Forelimb muscle (tissue), 1 donor: ENCODE measurements around the gene TBC1D10A. TPM values are rescaled to one million over a fixed set of nuclear protein-coding genes. Genes with fewer than 3 reads are reported as not detected.
"Not testable (repeated sequence)": the region's sequence is repeated elsewhere in the genome, so short reads cannot be mapped to it uniquely, and the experiment has no call there.

Experiments
- DNase-seq: peaks from one replicate; pipeline ENCODE4 v3.0.0-alpha.2; 2013; ENCODE audit warnings: low read depth
- polyA plus RNA-seq: library from polyadenylated mRNA; unstranded; fragments of 120-200 nt; gene quantifications from one replicate; pipeline ENCODE4 v1.2.1, GENCODE V29; 2013; ENCODE audit not compliant: insufficient read length

The TBC1D10A gene
- polyA plus RNA-seq, 1 donor: 7.1 TPM

DNA sequence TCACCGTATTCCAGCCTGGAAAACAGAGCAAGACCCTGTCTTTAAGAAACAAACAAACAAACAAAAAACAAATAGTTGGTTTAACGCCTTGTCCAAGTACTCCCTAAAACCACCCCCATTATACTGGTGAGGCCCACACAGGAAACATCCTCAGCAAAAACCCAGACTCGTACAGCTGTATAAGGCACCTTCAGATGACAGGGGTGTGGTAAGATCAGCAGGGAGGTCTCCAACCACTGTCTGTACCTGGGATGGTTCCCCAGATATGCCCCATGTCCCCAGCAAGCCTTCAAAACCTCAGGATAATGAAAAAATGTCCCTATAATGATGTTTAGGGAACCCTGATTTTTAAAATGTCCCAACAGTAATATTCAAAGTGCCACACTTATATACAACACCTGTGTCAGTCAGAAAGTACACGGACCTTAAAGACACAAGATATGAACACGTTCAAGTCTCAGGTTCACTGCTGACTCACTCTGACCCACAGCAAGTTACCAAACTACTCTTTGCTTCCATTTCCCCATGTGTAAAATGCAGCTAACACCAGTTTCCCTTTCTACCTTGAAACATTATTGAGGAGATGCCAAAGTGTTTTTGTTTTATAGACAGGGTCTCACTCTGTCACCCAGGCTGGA lies 20.6 kb upstream of the TBC1D10A start:
- no peak for DNase-seq

DNA sequence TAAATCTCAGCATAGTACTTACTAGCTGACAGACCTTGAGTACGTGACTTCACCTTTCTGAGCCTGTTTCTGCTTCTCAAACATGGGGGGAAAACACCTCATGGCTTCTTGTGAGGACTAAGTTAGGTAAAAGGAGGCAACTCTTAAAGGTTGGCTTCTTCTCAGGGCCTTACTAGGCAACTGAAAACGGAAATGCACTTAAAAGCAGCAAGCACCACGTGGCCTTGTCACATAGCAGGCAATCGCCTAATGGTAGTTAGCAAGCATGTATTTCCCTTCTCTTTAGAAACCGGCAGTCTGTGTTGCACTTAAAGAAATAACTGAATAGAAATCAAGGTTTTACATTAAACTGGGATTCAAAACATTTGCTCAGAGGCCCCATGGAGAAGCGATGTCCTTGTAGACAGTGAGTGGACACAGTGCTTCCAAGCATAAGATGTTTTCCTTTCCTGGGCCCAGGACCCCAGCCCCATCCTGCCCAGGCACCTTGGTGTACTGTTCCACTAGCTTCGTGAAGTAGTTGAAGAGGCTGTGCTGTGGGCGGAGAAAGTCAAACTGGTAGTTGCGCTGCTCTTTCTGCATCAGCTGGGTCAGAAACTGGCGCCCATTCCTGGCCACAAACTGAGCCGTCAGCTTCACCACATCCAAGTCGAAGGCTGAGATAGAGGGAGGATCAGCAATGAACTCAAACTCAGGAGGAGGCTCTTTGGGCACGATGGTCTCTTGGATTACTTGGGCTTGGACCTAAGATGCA lies 17.9 kb upstream of the TBC1D10A start:
- DNase-seq: no peak

DNA sequence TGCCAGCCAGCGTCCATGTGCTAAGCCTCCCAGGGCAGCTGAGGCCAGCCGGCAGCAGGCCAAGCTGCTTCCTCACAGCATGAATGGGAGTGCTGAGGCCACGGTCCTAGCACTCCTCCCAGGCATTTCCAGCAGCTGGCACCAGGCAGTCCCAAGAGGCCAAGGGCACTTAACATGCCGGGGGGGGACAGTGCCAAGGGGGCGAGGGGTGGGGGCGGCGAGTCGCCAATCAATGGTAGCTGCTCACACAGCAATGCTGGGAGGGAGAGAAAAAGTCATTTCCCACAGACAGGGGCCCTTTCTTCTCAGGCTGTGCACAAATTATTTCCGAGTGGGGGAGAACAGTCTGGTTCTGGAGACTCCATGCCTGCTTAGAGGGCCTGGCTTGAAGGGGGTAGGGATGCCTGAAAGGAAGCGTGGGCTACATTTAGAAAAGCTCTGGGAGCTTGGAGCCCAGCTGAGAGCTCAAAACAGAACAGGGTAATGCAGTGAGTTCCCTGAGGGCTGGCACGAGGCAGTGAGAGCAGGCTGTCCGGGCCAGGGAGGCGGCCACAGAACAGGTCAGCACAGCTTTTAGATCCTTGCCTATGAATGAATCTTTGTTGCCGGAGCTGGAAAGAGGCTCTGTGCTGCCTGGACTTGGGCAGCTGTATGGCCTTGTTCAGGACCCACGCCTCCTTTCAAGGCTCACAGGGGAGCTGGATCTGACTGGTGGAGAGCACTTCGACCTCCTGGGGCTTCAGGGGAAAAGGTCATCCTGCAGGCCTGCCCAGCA lies 14.4 kb upstream of the TBC1D10A start:
- DNase-seq: no peak

DNA sequence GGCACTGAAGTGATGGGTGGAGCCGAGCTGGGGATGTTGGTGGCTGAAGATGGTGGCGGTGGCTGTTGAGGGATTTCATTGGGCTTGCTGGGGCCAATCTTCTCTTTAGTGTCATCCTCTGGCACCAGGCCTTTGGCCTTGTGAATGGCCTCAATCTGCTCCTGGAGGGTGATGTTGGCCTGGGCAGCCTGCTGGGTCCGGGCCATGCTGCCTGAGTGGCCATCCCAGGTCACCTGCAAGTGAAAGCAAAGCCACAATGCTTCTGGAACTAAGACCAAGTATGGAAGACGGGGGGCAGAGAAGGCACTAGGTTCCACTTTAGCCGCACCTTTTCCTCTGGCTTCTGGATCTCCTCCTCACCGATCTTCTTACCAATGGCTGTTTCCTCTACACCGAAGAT lies 12.1 kb upstream of the TBC1D10A start:
- DNase-seq: no peak

DNA sequence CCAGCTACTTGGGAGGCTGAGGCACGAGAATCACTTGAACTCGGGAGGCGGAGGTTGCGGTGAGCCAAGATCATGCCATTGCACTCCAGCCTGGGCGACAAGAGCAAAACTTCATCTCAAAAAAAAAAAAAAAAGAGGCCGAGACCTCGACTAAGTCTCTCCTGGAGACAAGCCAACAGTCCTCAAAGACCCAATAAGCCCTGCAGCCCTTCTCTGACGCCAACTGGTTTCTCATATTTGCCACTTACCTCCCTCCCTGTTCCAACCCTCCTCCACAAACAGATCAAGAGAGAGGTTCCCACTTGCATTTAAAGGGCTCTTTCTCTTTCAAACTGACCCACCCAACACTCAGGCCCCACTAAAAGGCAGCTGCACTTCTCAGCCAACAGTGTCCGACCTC lies 11.6 kb upstream of the TBC1D10A start:
- not testable (repeated sequence) for DNase-seq

DNA sequence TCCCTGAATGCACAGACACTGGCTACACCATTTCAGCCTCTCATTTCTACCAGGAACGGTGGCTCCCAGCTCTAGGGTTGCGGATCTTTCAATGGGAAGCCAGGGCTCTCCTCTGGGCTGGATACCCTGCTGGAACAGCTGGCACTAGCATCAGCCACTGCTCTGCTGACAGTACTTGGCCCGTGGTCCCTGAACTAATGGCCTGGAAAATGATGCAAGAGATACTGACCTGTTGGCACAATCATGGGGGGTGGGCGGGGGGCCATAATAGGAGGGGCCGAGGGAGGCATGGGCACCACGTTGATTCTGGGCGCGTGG lies 10.7 kb upstream of the TBC1D10A start:
- no peak for DNase-seq

DNA sequence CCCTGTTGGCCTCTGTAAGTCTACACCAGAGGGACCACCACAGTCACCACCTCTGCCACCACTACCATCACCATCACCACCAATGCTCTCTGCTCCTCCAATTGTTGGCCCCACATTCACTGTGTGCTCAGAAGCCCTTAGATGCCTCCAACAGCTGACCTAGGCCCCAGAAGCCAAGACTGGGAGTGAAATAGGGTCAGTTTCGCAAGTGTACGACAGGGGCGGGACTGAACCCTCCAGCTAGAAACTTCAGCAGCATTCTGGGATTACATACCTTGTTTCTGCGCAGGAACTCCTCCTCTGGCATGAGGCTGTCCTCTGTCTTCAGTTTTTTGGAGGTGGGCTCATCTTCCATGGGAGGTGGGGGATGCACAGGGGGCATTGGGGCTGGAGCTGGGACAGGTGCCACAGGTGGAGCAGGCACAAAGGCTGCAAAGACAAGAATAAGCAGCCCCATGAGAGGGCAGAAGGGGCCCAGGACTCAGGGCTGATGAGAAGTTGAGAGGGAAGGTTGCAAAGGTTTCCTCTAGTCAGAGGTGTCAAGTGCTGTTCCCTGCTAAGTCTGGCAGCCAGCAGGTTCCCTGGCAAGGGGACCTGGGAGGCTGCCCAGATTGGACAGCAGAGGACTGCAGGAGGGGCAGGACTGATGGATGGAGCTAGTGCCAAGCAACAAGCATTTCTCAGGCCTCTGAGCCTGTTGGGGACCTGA lies 10.2 kb upstream of the TBC1D10A start:
- no peak for DNase-seq

DNA sequence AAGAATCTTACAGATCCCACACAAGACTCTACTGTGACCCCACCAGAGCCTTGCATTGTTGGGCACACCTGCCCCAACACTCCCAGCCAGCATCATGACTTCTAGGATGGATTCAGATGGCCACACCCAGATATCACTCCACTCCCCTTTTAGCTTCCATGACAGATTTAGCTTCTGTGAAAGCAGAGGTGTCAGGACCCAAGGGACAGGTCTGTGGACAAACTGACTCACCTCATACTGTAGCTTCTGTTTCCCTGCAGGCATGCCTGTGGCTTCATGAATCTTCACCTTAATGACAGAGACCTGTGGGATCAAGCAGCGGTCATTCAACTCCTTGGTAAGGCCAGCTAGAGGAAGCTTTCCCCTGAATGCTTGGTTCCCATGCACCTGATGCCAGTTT lies 8.5 kb upstream of the TBC1D10A start:
- DNase-seq: no peak

DNA sequence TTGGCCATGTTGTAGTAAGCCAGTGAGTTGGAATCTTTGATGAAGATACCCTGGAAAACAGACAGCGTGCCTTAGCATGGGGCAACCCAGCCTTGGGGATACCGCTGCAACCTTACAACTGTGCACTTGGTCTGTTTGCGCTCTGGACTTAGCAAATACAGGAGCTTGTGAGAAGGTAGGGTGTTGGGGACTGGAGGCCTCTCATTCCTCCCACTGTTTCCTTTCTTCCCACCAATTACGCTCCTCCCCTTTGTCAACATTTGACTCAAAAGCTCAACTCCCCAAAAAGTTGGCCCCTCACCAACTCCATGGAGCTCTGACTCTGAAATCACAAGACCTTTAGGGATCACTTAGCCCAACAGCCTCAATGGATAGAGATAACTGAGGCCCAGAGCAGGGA lies 7.9 kb upstream of the TBC1D10A start:
- no peak for DNase-seq

DNA sequence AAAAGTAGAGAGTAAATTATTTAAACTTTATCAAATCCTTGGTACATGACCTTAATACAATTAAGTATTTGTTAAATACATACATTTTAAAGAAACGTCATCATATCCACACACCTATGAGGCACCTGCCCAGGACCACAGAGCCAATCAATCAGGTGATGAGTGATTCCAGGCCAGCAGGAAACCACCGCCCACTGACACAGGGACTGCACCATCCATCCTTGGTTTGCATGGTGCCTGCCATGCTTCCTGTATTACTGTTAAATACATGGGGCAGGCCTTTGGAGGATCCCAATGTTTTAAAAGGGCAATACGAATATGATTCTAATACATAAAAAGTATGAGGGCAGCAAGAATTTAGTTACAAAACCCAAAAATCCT lies 7.0 kb upstream of the TBC1D10A start:
- DNase-seq: no peak

DNA sequence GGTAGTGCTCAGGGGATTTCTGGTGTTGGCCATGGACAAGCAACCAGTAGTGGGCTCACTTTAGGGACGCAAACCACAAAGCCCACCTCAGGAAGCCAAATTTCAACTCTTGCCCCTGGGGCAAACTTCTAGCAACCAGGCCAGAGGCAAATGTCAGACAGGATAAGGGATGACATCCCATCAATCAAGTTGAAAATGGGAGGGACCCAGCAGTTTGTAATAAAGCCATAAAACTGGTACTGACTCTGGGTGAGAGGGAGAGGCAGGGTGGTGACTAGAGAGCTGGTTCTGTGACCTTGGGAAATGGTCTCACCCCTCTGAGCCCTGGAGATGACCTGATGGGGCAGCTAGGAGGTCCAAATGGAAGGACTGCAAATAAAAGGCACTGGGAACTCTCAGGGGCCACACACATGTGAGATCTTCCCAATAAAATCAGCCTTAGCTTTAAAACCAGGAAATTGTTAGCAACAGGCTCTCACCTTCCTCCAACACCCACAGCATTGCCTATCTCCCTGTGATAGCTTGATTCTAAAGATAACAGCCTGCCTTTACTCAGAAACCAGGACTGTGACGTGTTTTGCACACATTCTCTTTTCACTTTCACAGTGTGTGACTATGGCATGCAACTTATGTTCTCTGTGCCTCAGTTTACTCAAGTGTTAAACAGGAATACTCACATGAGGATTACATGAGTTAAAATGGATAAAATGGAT lies 6.4 kb upstream of the TBC1D10A start:
- no peak for DNase-seq

DNA sequence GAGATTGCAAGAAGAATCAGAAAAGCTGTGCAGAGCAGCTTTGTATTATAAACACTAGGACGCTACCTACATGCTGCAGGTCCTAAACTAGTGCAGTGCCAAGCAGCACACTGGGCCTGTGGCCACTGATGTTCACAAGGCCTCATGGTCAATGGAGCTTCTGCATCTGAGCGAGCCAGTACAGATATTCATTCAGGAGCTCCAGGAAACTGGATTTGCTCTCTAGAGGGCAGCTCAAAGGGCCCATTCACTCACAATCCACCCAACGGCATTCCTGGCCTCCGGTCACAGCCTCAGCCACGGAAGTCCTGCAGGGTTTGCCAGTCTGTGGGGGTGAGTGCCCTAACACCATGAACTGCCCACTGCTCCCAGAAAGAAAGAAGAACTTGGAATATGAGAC lies 5.8 kb upstream of the TBC1D10A start:
- no peak for DNase-seq

DNA sequence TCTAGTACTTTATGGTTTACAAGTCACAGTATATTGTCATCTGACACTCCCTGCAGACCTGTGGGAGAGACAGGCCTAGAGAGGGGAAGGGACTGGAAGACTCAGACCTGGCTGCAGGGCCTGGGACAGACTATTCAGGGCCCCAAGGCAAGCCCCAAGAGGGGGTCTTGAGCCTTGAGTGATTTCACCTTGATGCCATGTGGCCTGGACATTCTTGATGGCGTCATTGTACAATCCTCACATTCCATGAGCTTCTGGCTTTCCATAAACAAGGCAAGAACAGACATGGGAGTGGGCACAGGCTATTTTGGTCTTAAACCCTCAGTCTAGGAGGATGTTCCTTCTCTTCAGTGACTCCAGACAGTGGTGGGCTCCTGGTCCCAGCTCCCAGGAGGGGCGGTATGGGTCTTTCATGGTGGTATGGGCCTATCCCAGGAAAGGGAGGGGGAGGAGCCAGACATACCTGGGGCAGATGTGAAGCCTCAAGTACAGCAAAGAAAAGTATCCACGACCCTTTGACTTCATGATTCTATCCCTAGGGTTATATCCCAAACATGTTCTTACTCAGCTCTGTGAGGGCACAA lies 1.8 kb upstream of the TBC1D10A start:
- no peak for DNase-seq

DNA sequence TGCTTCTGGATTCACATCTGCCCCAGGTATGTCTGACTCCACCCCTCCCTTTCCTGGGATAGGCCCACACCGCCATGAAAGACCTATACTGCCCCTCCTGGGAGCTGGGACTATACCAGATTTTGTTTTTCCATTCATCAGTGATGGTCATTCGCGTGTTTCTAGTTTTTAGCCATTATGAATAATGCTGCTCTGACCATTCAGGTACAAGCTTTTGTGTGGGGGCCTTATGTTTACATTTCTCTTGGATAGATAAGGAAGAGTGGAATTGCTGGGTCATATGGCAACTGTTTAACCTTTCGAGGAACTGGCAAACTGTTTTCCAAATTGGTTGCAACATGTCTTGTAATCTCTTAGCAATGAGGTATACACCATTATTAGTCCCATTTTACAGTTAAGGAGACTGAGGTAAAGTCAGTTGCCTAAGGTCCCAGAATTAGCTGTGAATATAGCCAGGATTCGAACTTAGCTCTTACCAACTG lies 1.2 kb upstream of the TBC1D10A start:
- DNase-seq: no peak

DNA sequence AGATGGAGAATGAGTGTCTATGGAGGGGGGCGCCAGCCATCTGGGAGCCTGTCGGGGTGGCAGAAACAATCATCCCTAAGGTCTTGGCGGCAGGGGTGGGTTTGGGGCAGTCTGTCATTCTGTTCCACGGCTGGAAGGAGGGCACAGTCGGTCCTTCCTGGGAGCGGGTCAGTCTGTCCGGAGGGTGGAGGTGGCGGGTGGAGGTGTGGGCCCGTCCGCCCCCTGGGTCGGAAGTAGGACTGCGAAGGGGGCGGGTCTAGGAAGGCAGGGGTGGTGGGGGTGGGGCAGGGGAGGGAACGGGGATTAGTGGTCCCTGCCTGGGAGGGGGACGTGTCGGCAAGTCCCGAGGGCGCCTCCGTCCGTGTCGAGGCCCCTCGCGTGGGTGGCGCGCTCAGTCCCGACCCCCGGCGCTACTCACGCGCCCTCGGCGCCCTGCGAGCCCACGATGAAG lies 461 bp downstream of the TBC1D10A start:
- DNase-seq: no peak

DNA sequence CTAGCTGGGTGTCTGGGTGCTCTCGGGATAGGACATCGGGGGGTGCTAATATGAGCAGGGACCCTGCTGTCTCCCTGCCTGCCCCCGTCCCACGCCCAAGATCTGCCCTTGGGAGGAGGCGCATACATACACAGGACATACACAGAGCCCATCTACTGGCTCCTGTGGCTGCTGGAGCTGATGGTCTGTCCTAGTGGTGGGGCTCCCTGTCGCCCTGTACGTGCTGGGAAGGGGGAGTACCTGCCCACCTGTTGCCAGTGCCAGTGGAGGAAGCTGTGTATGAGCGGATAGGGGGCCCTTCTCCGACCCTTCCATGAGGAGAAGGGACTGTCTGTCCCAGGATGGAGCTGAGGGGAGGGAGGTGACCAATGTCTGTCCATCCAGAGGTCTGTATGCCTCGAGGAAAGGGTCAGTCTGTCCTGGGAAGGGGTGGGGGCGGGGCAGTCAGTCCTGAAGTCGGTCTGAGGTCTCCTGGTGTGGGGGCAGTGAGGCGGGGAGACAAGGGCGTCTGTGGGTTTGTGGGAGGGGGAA lies 952 bp downstream of the TBC1D10A start:
- no peak for DNase-seq

DNA sequence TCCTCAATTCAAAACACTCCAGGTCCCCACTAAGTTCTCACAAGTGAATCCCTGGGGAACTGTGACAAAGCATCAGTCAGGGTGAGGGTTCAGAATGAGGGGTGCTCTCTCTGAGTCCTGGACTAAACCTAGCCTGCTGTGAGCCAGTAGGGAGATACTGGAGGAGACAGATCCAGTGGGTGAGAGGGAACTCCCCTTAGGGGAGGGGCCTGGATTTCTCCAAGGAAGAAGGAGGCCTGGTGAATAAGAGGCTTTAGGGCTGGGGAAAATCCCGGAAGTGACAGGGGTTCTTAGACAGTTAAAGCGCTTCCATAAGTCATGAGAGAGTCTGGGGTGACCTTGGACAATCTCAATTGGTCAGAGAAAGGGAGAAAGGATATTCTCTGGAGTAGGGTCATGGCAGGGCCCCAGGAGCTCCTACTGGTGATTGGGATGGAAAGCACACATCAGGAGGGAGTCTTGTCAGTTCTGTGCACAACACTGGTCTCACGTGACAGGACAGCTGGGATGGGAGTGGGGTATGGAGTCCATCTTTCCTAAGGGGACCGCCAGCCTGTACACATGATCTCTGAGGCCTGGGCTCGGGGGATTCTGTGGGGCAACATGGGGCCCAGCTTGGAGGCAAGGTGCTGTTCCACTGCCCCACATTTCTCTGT lies 1.5 kb downstream of the TBC1D10A start:
- DNase-seq: no peak

DNA sequence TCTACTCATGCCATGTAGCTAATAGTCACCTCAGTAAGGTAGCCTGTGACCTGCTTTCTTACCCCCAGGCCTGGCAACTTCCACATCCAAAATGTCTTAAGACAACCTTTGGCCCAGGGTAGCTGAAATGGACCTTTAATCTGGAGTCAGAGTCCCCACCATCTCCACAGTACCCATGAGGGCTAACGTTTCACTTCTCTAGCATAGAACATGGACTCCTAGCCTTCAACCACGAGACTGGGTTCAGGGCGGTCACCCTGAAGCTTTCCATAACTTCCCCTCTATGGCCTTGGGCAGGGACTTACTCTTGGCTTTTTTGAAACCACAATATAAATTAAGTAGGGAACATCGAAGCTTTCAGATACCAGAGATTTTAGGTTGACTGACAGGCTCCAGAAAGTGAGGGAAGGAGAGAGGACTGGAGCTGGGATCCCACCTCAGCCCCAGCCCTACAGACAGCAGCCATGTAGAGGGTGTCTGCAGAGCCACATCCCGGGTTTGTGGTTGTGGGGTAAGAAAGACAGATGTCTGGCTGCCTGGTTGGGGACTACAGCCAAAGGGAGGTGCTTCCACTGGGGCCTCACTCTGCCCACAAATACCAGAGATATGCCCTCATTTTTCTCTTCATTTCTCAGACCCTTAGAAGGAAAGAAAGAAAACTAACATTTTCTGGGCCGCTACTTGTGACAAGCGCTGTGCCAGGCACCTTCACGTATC lies 2.6 kb downstream of the TBC1D10A start:
- DNase-seq: no peak

DNA sequence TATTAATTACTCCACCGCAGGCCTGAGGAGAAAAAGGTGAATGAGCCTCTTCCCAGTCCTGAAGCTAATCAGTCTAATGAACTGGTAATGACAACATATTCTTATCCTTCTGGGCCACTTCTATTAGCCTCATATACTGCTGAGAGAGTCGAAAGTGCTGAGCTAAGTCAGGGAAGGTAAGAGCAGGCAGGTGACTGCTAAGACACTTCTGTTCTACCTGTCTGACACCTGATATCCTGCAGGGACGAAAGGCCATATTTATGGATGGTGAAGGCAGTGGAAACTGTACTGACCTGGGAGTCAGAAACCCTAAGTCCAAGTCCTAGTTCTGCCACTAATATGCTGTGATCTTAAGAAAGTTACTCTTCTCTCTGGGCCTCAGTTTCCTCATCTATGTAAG lies 3.5 kb downstream of the TBC1D10A start:
- no peak for DNase-seq

DNA sequence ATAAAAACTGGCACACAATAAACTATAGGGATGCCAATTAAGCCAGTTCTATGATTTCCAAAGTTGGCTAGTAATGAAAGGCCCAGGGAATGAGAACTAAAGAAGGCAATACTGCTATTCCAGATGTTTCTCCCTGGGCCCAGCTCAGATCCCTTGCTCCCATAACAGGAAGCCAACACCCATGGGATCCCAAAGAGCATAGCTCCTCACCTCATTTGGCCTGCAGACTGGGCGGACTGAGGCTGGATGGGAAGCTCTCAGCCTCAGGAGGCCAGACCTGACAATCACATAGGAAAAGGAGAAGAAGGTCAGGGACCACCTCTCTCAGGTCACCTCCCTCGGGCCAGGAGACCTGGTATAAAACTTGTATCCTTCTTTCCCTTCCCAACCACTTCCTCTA lies 5.3 kb downstream of the TBC1D10A start:
- no peak for DNase-seq
